IMR-90 (cell line): ENCODE measurements around the gene COL18A1. TPM values are rescaled to one million over a fixed set of nuclear protein-coding genes. Genes with fewer than 3 reads are reported as not detected.

Source experiments
- ATAC-seq: fragments of 200-7000 bp; cut with Tn5 transposase; 2 replicates; pipeline ENCODE4 v1.9.1; 2020; ENCODE audit warnings: low read depth, mild to moderate bottlenecking, moderate library complexity
- BruUV-seq: library from RNA; stranded (reverse); fragments of 400-500 nt; replicated peaks from 2 replicates; lab custom pipeline; 2021; lab: Mats Ljungman, UMichigan
- CTCF ChIA-PET: fragments of 300-600 bp; formaldehyde crosslinking; extraction: SDS; loops from one replicate; lab custom pipeline; 2021; ENCODE audit warnings: antibody characterized with exemption; lab: Yijun Ruan, JAX
- POLR2A ChIA-PET: fragments of 300-600 bp; sonication (Branson Sonifier 250); formaldehyde crosslinking; loops from one replicate; lab custom pipeline; 2022; ENCODE audit warnings: antibody characterized with exemption; ENCODE audit not compliant: unreplicated experiment; lab: Charles Lee
- DNase-seq: peaks from one replicate; pipeline ENCODE4 v3.0.0; 2013
- H2AFZ ChIP-seq: replicated peaks from 2 replicates; pipeline ENCODE3; 2013; ENCODE audit warnings: low read length, mild to moderate bottlenecking; ENCODE audit not compliant: poor library complexity
- H2AK5ac ChIP-seq: 2 replicates; pipeline ENCODE4 v1.6.1; 2013; ENCODE audit warnings: low read depth, low read length, inconsistent platforms
- H2AK9ac ChIP-seq: replicated peaks from 2 replicates; pipeline ENCODE3; 2013; ENCODE audit warnings: mild to moderate bottlenecking, low read depth, low read length, moderate library complexity; ENCODE audit not compliant: poor library complexity
- H2BK120ac ChIP-seq: 2 replicates; pipeline ENCODE4 v1.6.1; 2013; ENCODE audit warnings: low read depth, low read length, inconsistent platforms
- H2BK15ac ChIP-seq: 3 replicates; pipeline ENCODE4 v1.6.1; 2013; ENCODE audit warnings: low read depth, low read length, inconsistent platforms
- H2BK20ac ChIP-seq: 2 replicates; pipeline ENCODE4 v1.6.1; 2013; ENCODE audit warnings: low read depth, mild to moderate bottlenecking, inconsistent platforms, low read length, moderate library complexity
- H2BK5ac ChIP-seq: 2 replicates; pipeline ENCODE4 v1.6.1; 2013; ENCODE audit warnings: mild to moderate bottlenecking, low read depth, low read length, inconsistent platforms; ENCODE audit not compliant: poor library complexity, severe bottlenecking
- H3K14ac ChIP-seq: replicated peaks from 2 replicates; pipeline ENCODE4 v1.6.1; 2013; ENCODE audit warnings: low read depth, low read length, inconsistent platforms
- H3K18ac ChIP-seq: 2 replicates; pipeline ENCODE4 v1.6.1; 2013; ENCODE audit warnings: low read depth, low read length, control low read depth
- H3K23ac ChIP-seq: 2 replicates; pipeline ENCODE4 v1.6.1; 2013; ENCODE audit warnings: low read depth, low read length, inconsistent platforms
- H3K27ac ChIP-seq: 2 replicates; pipeline ENCODE4 v1.5.1; 2013; ENCODE audit warnings: mild to moderate bottlenecking, control low read depth, low read length; ENCODE audit not compliant: insufficient read depth
- H3K27me3 ChIP-seq: 2 replicates; pipeline ENCODE4 v1.6.1; 2013; ENCODE audit warnings: low read length; ENCODE audit not compliant: control insufficient read depth, insufficient read depth
- H3K36me3 ChIP-seq: 2 replicates; pipeline ENCODE4 v1.6.1; 2013; ENCODE audit warnings: low read length, mixed read lengths; ENCODE audit not compliant: control insufficient read depth, insufficient read depth
- H3K4ac ChIP-seq: 2 replicates; pipeline ENCODE4 v1.6.1; 2013; ENCODE audit warnings: low read depth, low read length, inconsistent platforms
- H3K4me1 ChIP-seq: 2 replicates; pipeline ENCODE4 v1.6.1; 2013; ENCODE audit warnings: low read length, mixed read lengths; ENCODE audit not compliant: control insufficient read depth, insufficient read depth
- H3K4me2 ChIP-seq: 2 replicates; pipeline ENCODE4 v1.6.1; 2013; ENCODE audit warnings: low read depth, mild to moderate bottlenecking, control low read depth, low read length, moderate library complexity
- H3K4me3 ChIP-seq: 2 replicates; pipeline ENCODE4 v1.5.1; 2013; ENCODE audit warnings: low read depth, mild to moderate bottlenecking, control low read depth, low read length, moderate library complexity; ENCODE audit not compliant: insufficient read depth
- H3K56ac ChIP-seq: 2 replicates; pipeline ENCODE4 v1.6.1; 2013; ENCODE audit warnings: low read length, inconsistent platforms; ENCODE audit not compliant: insufficient read depth; ENCODE audit errors: extremely low read depth
- H3K79me1 ChIP-seq, 2 experiments: 2 replicates each; pipeline ENCODE4 v1.6.1; 2013; ENCODE audit warnings: low read length in 2 of 2, inconsistent platforms in 1 of 2, low read depth in 1 of 2
- H3K9ac ChIP-seq: 2 replicates; pipeline ENCODE4 v1.6.1; 2013; ENCODE audit warnings: low read depth, low read length, control low read depth
- H3K9me1 ChIP-seq: 2 replicates; pipeline ENCODE4 v1.6.1; 2013; ENCODE audit warnings: low read length, inconsistent platforms; ENCODE audit not compliant: insufficient read depth
- H3K9me3 ChIP-seq: 2 replicates; pipeline ENCODE4 v1.6.1; 2013; ENCODE audit warnings: low read length; ENCODE audit not compliant: control insufficient read depth, insufficient read depth
- H4K20me1 ChIP-seq: 2 replicates; pipeline ENCODE4 v1.6.1; 2013; ENCODE audit warnings: low read length, inconsistent platforms; ENCODE audit not compliant: insufficient read depth
- H4K5ac ChIP-seq: 2 replicates; pipeline ENCODE4 v1.6.1; 2013; ENCODE audit warnings: mild to moderate bottlenecking, low read depth, low read length, control low read depth
- H4K8ac ChIP-seq, 2 experiments: 2 replicates each; pipeline ENCODE4 v1.6.1; 2013; ENCODE audit warnings: low read depth in 2 of 2, low read length in 2 of 2, control low read depth in 1 of 2, inconsistent platforms in 1 of 2
- H4K91ac ChIP-seq: 2 replicates; pipeline ENCODE4 v1.6.1; 2013; ENCODE audit warnings: low read depth, low read length, inconsistent platforms; ENCODE audit not compliant: insufficient read depth
- BHLHE40 ChIP-seq: fragments of 150-350 bp; IDR thresholded peaks from 2 replicates; pipeline ENCODE4 v1.6.1; 2016; ENCODE audit warnings: mild to moderate bottlenecking, low read depth, low read length
- CEBPB ChIP-seq: IDR thresholded peaks from 2 replicates; pipeline ENCODE4 v1.6.1; 2012; ENCODE audit warnings: low read depth, low read length, improper control_type of control experiment
- CHD1 ChIP-seq: IDR thresholded peaks from 2 replicates; pipeline ENCODE4 v1.6.1; 2012; ENCODE audit warnings: low read depth, low read length, improper control_type of control experiment
- CTCF ChIP-seq: conservative IDR thresholded peaks from 2 replicates; pipeline ENCODE4 v1.5.1; 2012; ENCODE audit warnings: mild to moderate bottlenecking, low read depth, low read length, improper control_type of control experiment
- FOS ChIP-seq: fragments of 150-350 bp; IDR thresholded peaks from 2 replicates; pipeline ENCODE4 v1.6.1; 2016; ENCODE audit warnings: low read depth, low read length
- MAFK ChIP-seq: IDR thresholded peaks from 2 replicates; pipeline ENCODE4 v1.6.1; 2012; ENCODE audit warnings: low read depth, low read length, improper control_type of control experiment
- MAZ ChIP-seq: IDR thresholded peaks from 2 replicates; pipeline ENCODE4 v1.6.1; 2012; ENCODE audit warnings: low read depth, mild to moderate bottlenecking, low read length, improper control_type of control experiment, moderate library complexity, borderline replicate concordance
- MXI1 ChIP-seq: IDR thresholded peaks from 2 replicates; pipeline ENCODE4 v1.6.1; 2012; ENCODE audit warnings: low read depth, mild to moderate bottlenecking, low read length, moderate library complexity, borderline replicate concordance
- NFE2L2 ChIP-seq: fragments of 150-350 bp; IDR thresholded peaks from 2 replicates; pipeline ENCODE4 v1.6.1; 2016; ENCODE audit warnings: low read depth, mild to moderate bottlenecking, low read length
- POLR2A ChIP-seq: IDR thresholded peaks from 2 replicates; pipeline ENCODE4 v1.6.1; 2012; ENCODE audit warnings: mild to moderate bottlenecking, low read depth, low read length
- RAD21 ChIP-seq: IDR thresholded peaks from 2 replicates; pipeline ENCODE4 v1.6.1; 2012; ENCODE audit warnings: low read length, improper control_type of control experiment
- RCOR1 ChIP-seq: IDR thresholded peaks from 2 replicates; pipeline ENCODE4 v1.6.1; 2012; ENCODE audit warnings: mild to moderate bottlenecking, low read length, improper control_type of control experiment; ENCODE audit not compliant: insufficient replicate concordance
- RFX5 ChIP-seq: IDR thresholded peaks from 2 replicates; pipeline ENCODE4 v1.8.0; 2012; ENCODE audit warnings: low read depth, mild to moderate bottlenecking, low read length, moderate library complexity
- SMC3 ChIP-seq: fragments of 150-350 bp; IDR thresholded peaks from 2 replicates; pipeline ENCODE4 v1.6.1; 2016; ENCODE audit warnings: low read depth, mild to moderate bottlenecking, antibody characterized with exemption, low read length, moderate library complexity
- WGBS, 2 experiments: methylation state at CpG; one replicate each; pipeline versions ENCODE4 v1.1.5 to v1.1.7; 2013; ENCODE audit warnings: missing lambda C conversion rate in 2 of 2; ENCODE audit not compliant: insufficient read length in 1 of 2; ENCODE audit errors: extremely low coverage in 2 of 2; 5-methylcytosine and 5-hydroxymethylcytosine counted together
- dilution Hi-C: fragments of 300-500 bp; cut with HindIII; formaldehyde crosslinking; loops from one replicate; pipeline ENCODE4 v1.14.3; 2018; ENCODE audit warnings: low sequenced_read_pairs; ENCODE audit not compliant: unreplicated experiment
- in situ Hi-C: fragments of 300-500 bp; cut with MboI; formaldehyde crosslinking; loops from 3 replicates; pipeline ENCODE4 v1.14.3; 2019; ENCODE audit warnings: low sequenced_read_pairs, inconsistent platforms, mixed read lengths
- intact Hi-C: fragments of 100-400 bp; cut with micrococcal nuclease; formaldehyde crosslinking; loops from 2 replicates; pipeline ENCODE4 v1.10.0; 2022
- polyA plus RNA-seq, 3 experiments: library from polyadenylated mRNA; depleted of rRNA; stranded (reverse); fragments of >200 nt; gene quantifications; 2 replicates each; pipeline ENCODE4 v1.2.3, GENCODE V29; 2012; ENCODE audit warnings: low replicate concordance in 1 of 3
- total RNA-seq: library from RNA; depleted of rRNA; stranded (reverse); fragments of >200 nt; gene quantifications from 2 replicates; pipeline ENCODE4 v1.2.3, GENCODE V29; 2012
- TF ChIP-seq, protein P1 (sequence below): fragments of 150-350 bp; IDR thresholded peaks from 2 replicates; pipeline ENCODE4 v1.6.1; 2017; ENCODE audit warnings: mild to moderate bottlenecking, antibody characterized with exemption, low read length, low read depth
- TF ChIP-seq, protein P2 (sequence below): fragments of 150-350 bp; IDR thresholded peaks from 2 replicates; pipeline ENCODE4 v1.6.1; 2016; ENCODE audit warnings: low read depth, mild to moderate bottlenecking, low read length, moderate library complexity, borderline replicate concordance

Gene COL18A1
- total and polyA plus RNA-seq, 2 of the 4 experiments (the other 2 are of a cell fraction): 4.3 to 46.7 TPM

GRCh38 chr21:45543371-45543709, 138.4 kb downstream of the COL18A1 start:
- Histone ChIP-seq H3K36me3 (no peaks in the 10 kb centered on the region), H3K9me1 (no peaks in the 10 kb centered on the region), H3K4me1 (peaks cover 3% of the 10 kb centered on the region; the same call in 1 of the 2 replicates), H4K91ac (no peak overlapping the region), H4K20me1 (0 out of 2 replicates have a peak, but pooled peaks cover 3% of the 10 kb centered on the region), H3K4me2 (no peak overlapping the region), H2BK15ac (no peak overlapping the region), H3K79me1 (peaks cover 9 to 27% of the 10 kb centered on the region in 2 experiments), H2BK20ac (no peak overlapping the region), H2BK5ac (no peak overlapping the region), H3K56ac (no peak overlapping the region), H3K4me3 (no peak overlapping the region), H4K5ac (no peak overlapping the region), H4K8ac (no peak overlapping the region), H3K14ac (no peak overlapping the region), H3K18ac (no peak overlapping the region), H2AFZ (no peak overlapping the region), H2AK5ac (0 out of 2 replicates have a peak overlapping the region, but pooled peaks have one; percentile 25), H3K4ac (no peak overlapping the region), H2AK9ac (peak overlapping the region; percentile 88), H3K9ac (no peak overlapping the region), H3K27ac (no peak overlapping the region), H3K9me3 (no peaks in the 10 kb centered on the region), H2BK120ac (no peak overlapping the region), H3K23ac (no peak overlapping the region; the same call in 1 of the 2 replicates), H3K27me3 (peaks cover 10% of the 10 kb centered on the region)
- intact Hi-C loops (no loop called here), dilution Hi-C loops (no loop called here), in situ Hi-C loops (no loop called here)
- ChIA-PET CTCF (no interaction called here), POLR2A (no interaction called here)
- 95% methylated on average over 6 of the region's 11 CpGs; no CpG with 5 or more reads in 1 of the 2 experiments for WGBS, 2 experiments
- no peak for TF ChIP-seq CEBPB
- TF ChIP-seq, protein P1, sequence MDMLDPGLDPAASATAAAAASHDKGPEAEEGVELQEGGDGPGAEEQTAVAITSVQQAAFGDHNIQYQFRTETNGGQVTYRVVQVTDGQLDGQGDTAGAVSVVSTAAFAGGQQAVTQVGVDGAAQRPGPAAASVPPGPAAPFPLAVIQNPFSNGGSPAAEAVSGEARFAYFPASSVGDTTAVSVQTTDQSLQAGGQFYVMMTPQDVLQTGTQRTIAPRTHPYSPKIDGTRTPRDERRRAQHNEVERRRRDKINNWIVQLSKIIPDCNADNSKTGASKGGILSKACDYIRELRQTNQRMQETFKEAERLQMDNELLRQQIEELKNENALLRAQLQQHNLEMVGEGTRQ: no peak
- no peak for TF ChIP-seq CTCF
- TF ChIP-seq MXI1: no peak
- no peak for TF ChIP-seq RCOR1
- TF ChIP-seq RFX5: no peak
- no peak for TF ChIP-seq SMC3
- no peak for TF ChIP-seq NFE2L2
- TF ChIP-seq CHD1: no peak
- TF ChIP-seq FOS: no peak
- TF ChIP-seq RAD21: no peak
- TF ChIP-seq MAZ: no peak
- TF ChIP-seq BHLHE40: no peak
- TF ChIP-seq MAFK: no peak
- TF ChIP-seq, protein P2, sequence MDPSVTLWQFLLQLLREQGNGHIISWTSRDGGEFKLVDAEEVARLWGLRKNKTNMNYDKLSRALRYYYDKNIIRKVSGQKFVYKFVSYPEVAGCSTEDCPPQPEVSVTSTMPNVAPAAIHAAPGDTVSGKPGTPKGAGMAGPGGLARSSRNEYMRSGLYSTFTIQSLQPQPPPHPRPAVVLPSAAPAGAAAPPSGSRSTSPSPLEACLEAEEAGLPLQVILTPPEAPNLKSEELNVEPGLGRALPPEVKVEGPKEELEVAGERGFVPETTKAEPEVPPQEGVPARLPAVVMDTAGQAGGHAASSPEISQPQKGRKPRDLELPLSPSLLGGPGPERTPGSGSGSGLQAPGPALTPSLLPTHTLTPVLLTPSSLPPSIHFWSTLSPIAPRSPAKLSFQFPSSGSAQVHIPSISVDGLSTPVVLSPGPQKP: no peak
- TF ChIP-seq POLR2A: no peak
- DNase-seq (no peak), ATAC-seq (no peak)
- BruUV-seq: no TSS peak
